ENCODE measurements around the gene ANO9. TPM values are rescaled to one million over a fixed set of nuclear protein-coding genes. Genes with fewer than 3 reads are reported as not detected.
"Not testable (repeated sequence)": the region's sequence is repeated elsewhere in the genome, so short reads cannot be mapped to it uniquely, and the experiment has no call there.

ANO9 gene
- total RNA-seq, 1 experiment from 2014 or later, result 0.83 TPM

DNA sequence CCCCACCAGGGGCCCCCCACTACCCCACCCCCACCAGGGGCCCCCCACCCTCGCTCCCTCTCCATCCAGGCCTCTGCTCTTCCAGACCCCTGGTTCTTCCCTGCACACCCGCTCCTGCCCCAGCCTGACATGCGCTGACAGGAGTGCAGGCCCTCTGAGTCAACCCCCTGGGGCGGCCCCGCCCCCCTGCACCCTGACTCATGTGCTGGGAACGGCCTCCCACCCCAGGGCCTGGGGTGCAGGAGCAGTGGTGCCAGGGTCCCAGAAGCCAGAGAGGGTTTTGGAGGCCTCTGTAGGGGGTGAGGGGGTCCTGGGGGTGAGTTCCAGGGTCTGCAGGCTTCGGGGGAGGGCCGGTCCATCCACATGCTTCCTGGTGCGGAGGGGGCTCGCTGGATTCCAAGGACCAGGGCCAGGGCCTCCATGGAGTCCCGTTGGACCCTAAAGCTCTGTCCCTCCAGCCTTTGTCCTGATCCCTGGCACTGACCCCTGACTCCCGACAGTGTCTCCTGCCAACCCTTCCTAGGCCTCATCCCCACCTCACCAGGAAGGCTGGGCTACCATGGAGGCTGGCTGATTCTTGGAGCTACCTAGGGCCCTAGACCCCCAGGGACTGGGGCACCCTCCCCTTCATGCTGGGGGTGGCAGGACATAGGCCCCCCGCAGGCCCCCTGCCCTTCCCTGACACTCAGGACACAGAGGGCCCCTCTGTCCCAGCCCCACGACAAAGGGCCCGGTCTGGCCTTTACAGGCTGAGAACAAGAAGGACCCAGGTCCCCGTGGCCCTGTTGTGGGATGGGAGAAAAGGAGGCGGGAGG is 48.4 kb downstream of the ANO9 start:
- H3K4me3 ChIP-seq (ENCODE audit: insufficient read depth, low read depth, low read length), result no peak overlapping the region
- no peaks in the 10 kb centered on the region for H3K27me3 ChIP-seq (ENCODE audit: control insufficient read depth, insufficient read depth, low read length)
- DNase-seq, result peak; percentile 68
- no peaks in the 10 kb centered on the region for H3K36me3 ChIP-seq (replicated peaks; ENCODE audit: control insufficient read depth, insufficient read depth, low read length)

DNA sequence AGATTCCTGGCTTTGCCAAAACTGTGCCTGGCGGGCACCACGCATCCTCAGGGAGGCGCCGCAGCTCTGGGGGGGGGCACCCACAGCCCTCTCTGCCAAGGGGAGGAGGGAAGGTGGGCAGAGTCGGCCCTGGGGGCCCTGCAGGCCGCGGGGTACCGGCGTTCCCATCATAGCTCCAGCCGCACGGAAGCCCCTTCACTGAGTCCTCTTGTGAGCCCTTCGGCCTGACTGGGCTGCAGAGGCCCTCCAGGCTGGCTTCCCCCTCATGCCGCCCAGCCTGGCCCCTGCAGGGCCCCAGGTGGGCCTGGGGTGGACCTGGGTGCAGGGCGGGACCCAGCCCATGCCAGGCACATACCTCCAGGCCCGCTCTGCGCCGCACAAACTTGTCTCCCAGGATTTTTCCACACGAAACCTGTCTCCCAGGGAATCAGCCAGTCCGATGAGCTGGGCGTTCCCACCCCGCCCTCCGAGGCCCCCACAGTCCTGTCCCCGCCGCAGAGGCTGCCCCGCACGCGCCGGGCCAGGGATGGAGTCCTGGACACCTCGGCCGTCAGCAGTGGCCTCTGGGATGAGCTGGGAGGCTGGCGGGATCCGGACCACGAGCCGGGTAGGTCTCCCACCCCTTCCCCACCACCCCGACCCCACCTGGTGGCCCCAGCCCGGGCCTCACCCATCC is 49.6 kb downstream of the ANO9 start:
- H3K4me3 ChIP-seq (ENCODE audit: insufficient read depth, low read depth, low read length), result no peak overlapping the region
- no peak for DNase-seq
- no peaks in the 10 kb centered on the region for H3K36me3 ChIP-seq (replicated peaks; ENCODE audit: control insufficient read depth, insufficient read depth, low read length)
- no peaks in the 10 kb centered on the region; the same call in 1 of the 2 replicates for H3K27me3 ChIP-seq (ENCODE audit: control insufficient read depth, insufficient read depth, low read length)

DNA sequence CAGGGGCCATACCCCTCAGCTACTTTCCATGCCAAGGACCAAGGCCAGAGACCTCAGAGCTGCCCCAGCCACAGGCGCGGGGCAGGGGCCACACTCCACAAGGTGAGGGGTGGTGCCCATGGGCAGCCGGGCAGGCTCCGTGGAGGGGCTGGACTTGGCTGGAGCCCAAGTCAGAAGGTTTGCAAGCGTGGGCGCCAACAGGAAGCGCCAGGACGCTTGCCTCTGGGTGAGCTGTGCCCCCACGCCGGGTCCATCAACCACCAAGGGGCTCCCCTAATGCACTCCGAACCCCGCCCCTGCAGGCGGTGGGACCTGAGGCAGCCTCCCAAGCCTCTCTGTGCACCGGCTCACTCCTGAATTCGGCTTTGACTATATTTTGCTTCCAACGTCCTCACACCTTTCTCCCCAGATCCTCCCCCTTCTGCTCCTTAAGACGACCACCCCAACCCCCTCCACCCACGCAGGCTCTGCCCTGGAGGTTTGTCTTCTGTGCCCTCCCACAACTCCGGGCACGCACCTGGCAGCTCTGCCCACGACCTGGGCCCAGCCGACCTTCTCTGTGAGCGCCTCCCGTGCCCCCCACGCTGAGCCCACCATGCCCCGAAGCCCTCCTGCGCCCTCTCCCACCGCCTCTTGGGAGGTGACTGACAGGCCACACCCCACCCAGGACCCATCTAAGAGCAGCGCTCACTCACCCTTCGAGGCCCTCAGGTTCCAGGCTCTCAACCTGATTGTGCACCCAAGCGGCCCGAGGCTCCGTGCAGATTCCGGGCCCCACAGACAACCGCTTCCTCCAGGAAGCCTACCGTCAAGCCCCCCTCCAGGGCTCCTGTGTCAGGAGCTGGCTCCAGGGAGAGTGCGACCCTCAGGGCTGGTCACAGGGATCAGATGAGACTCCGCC is 50.4 kb downstream of the ANO9 start:
- Histone ChIP-seq H3K4me3 (ENCODE audit: insufficient read depth, low read depth, low read length) (no peak overlapping the region), H3K36me3 (replicated peaks; ENCODE audit: control insufficient read depth, insufficient read depth, low read length) (no peaks in the 10 kb centered on the region), H3K27me3 (ENCODE audit: control insufficient read depth, insufficient read depth, low read length) (no peaks in the 10 kb centered on the region; the same call in 1 of the 2 replicates)
- no peak for DNase-seq

DNA sequence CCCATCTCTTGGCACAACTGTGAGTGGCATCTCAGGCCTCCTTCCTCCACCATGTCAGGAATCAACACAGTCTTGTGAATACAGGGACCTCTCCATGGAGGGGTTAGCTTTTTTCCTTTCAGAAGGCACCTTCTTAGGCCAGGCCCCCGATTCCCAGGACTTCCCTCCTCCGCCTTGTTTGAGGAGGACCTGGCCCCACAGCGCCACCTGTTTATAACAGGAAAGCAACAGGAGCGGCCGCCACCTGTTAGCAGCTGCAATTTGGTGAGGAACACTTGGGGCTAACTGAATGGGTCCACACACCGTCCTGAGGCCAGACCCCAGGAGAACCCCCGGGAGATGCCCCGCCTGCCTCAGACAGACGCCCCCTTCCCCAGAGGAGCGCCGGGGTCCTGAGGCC is 51.6 kb downstream of the ANO9 start:
- Histone ChIP-seq H3K4me3 (ENCODE audit: insufficient read depth, low read depth, low read length) (no peak overlapping the region), H3K27me3 (ENCODE audit: control insufficient read depth, insufficient read depth, low read length) (no peaks in the 10 kb centered on the region; the same call in 1 of the 2 replicates), H3K36me3 (replicated peaks; ENCODE audit: control insufficient read depth, insufficient read depth, low read length) (no peaks in the 10 kb centered on the region)
- peak; percentile 91 for DNase-seq

DNA sequence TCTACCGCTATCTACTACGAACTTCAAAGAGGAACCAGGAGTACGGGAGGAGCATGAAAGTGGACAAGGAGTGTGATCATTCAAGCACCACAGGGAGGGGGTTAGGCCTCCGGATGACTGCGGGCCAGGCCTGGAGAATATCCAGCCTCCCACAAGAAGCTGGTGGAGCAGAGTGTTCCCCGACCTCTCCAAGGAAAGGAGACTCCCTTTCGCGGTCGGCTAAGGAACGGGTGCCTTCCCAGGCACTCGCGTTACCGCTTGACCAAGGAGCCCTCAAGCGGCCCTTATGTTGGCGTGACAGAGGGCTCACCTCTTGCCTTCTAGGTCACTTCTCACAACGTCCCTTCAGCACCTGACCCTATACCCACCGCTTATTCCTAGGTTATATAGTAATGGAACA is 52.4 kb downstream of the ANO9 start:
- H3K4me3 ChIP-seq (ENCODE audit: insufficient read depth, low read depth, low read length); DNase-seq; H3K27me3 ChIP-seq (ENCODE audit: control insufficient read depth, insufficient read depth, low read length); H3K36me3 ChIP-seq (replicated peaks; ENCODE audit: control insufficient read depth, insufficient read depth, low read length): not testable (repeated sequence)

DNA sequence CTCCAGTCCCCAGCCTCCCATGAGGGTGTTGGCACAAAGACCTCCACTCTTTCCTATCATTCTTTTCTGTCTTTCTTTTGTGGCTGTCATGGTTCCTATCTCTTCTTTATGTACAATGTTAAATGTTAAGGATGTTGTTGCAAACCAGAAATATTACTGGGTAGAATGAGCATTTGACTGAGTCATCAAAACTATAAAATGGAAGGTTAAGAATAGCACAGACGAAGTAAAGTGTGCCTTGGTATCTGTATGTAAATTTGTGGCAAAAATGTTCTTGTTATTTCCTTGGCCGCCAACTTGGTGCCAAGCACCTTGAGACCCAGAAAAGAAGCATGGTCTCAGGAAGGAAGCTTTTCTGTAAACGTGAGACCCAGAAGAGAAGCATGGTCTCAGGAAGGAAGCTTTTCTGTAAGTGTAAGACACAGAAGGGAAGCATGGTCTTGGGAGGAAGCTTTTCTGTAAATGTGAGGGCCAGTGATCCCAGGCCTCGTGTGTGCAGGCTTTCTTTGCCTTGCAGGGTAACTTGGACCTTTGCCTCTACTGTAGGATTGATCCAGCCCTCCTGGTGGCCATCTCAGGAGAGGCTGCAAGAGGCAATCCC is 54.5 kb downstream of the ANO9 start:
- Histone ChIP-seq H3K36me3 (replicated peaks; ENCODE audit: control insufficient read depth, insufficient read depth, low read length) (no peaks in the 10 kb centered on the region), H3K4me3 (ENCODE audit: insufficient read depth, low read depth, low read length) (no peak overlapping the region), H3K27me3 (ENCODE audit: control insufficient read depth, insufficient read depth, low read length) (no peaks in the 10 kb centered on the region; the same call in 1 of the 2 replicates)
- DNase-seq, result no peak

DNA sequence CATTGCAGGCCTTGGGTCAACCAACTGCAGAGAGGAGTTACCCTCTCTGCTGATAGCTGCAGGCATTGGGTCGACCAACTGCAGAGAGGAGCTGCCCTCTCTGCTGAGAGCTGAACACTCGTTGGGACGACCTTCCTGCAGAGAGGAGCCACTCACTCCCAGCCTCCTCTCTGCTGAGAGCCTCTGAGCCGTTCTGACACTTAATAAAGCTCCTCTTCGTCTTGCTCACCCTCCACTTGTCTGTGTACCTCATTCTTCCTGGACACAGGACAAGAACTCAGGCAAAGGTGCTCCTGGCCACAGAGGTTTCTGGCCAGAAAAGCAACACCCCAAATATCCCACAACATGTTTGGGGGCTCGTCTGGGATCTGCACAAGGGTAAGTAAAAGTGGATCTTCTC is 55.3 kb downstream of the ANO9 start:
- no peaks in the 10 kb centered on the region for H3K36me3 ChIP-seq (replicated peaks; ENCODE audit: control insufficient read depth, insufficient read depth, low read length)
- no peak overlapping the region for H3K4me3 ChIP-seq (ENCODE audit: insufficient read depth, low read depth, low read length)
- DNase-seq, result no peak
- no peaks in the 10 kb centered on the region; the same call in 1 of the 2 replicates for H3K27me3 ChIP-seq (ENCODE audit: control insufficient read depth, insufficient read depth, low read length)

DNA sequence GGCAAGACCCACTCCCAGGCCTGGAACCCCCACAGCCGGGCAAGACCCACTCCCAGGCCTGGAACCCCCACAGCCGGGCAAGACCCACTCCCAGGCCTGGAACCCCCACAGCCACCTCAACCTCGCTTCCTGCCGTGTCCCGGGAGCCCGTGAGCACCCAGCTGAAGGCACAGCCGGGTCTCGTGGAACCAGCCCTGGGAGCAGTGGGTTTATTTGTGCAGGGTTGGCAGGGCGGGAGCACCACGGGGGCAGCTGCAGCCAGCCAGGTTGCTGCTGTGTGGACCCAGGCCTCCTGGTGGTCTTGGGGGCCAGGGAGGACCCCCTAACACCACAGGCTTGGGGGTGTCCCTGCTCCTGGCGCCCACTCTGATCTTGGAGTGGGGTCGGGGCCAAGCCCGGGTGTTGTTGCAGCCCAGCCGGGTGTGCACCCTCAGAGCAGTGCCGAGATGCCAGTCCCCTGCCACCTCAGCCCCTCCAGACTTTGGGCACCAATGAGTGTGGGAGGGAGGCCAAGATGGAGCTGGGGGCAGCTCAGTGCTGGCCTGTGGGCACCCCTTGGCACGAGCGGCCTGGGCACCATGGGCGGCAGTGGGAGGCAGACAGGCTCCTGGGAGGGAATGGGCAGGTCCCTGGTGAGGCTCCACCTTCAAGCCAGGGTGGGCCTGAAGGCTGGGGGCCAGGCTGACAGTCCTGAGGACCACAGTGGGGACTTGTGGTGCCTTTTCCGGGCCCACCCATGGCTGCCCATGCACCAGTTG is 56.0 kb downstream of the ANO9 start:
- Histone ChIP-seq H3K36me3 (replicated peaks; ENCODE audit: control insufficient read depth, insufficient read depth, low read length) (no peaks in the 10 kb centered on the region), H3K4me3 (ENCODE audit: insufficient read depth, low read depth, low read length) (no peak overlapping the region), H3K27me3 (ENCODE audit: control insufficient read depth, insufficient read depth, low read length) (no peaks in the 10 kb centered on the region; the same call in 1 of the 2 replicates)
- no peak for DNase-seq

DNA sequence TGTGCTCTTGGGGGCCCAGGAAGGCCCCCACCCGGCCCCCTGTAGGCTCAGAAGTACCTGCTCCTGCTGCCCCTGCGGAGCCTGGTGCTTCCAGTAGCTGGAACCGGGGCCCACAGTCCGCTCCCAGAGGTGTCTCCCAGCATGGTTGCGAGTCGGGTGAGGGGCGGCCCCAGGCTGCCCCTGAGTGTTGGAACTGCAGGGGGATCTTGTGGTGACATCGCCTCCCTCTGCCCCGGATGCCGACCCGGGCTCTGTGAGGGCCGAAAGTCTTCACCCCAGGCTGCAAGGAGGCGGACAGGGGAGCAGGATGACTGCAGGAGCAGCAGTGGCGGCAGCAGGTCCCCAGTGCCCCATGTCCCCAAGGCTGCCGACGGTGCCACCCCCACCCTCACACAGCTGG is 57.3 kb downstream of the ANO9 start:
- no peaks in the 10 kb centered on the region for H3K36me3 ChIP-seq (replicated peaks; ENCODE audit: control insufficient read depth, insufficient read depth, low read length)
- DNase-seq, result peak; percentile 75
- no peak overlapping the region for H3K4me3 ChIP-seq (ENCODE audit: insufficient read depth, low read depth, low read length)
- H3K27me3 ChIP-seq (ENCODE audit: control insufficient read depth, insufficient read depth, low read length), result no peaks in the 10 kb centered on the region; the same call in 1 of the 2 replicates

DNA sequence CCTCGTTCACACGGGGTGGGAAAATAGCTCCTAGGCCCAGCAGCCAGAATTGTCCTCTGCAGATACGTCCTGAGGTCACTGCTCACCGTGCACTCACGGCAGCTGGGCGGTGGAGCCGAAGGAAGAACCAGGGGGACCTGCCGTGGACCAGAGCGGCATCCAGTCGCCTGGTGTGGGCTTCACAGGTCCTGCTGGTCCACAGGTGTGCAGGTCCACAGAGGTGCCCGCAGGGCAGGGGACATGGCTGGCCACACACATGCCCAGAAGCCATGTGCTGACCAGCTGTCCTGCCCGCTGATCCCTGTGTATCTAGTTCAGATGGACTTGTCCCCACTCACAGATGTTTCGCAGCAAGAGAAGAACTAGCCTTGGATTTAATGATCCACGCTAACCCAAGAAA is 58.4 kb downstream of the ANO9 start:
- Histone ChIP-seq H3K36me3 (replicated peaks; ENCODE audit: control insufficient read depth, insufficient read depth, low read length) (no peaks in the 10 kb centered on the region; the same call in 1 of the 2 replicates), H3K4me3 (ENCODE audit: insufficient read depth, low read depth, low read length) (no peak overlapping the region), H3K27me3 (ENCODE audit: control insufficient read depth, insufficient read depth, low read length) (no peaks in the 10 kb centered on the region; the same call in 1 of the 2 replicates)
- no peak for DNase-seq

DNA sequence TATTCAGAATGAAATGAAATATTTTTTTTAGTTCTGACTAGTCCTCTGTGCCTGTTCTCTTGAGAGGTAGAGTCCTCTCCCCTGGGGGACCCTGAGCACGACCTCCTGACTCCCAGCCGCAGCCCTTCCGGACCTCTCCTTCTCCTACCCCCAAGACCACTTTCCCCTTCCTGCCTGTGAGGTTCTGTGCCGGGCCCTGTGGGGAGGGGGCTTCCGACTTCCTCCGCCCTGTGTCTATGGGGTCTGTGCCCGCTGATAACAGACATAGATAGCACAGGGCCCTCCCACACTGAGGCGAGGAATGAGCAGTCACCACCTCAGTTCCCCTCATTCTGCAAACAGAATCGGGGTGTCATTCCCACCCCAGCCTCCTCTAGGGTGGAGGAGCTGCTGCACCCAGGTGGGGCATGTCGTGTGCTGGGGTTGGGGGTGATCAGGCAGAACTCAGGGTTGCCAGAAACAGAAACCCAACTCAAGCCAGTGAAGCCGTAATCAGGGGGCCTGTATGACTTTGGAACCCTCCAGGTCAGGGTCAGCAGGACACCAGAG is 59.7 kb downstream of the ANO9 start:
- no peak for DNase-seq
- H3K36me3 ChIP-seq (replicated peaks; ENCODE audit: control insufficient read depth, insufficient read depth, low read length), result no peaks in the 10 kb centered on the region; the same call in 1 of the 2 replicates
- no peaks in the 10 kb centered on the region for H3K27me3 ChIP-seq (ENCODE audit: control insufficient read depth, insufficient read depth, low read length)
- no peak overlapping the region for H3K4me3 ChIP-seq (ENCODE audit: insufficient read depth, low read depth, low read length)

DNA sequence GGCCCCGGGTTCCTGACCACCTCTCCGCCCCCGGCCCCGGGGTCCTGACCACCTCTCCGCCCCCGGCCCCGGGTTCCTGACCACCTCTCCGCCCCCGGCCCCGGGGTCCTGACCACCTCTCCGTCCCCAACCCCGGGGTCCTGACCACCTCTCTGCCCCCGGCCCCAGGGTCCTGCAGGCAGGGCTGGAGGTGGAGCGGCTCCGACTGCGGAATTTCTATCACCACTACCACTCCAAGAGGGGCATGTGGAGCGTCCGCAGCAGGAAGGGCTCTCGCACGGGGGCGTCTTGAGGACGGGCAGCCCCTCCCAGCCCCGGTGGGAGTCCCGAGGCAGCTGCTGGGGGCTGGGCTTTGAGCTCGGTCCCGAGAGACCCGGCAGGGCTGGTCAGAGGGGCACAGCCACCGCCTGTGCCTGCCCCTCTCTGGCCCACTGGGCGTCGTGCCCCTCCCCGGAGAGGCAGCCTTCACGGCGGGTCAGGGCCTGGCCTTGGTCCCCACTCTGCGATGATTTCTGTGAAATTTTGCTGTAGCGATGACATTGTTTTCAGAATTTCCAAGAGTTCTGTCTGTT is 60.2 kb downstream of the ANO9 start:
- Histone ChIP-seq H3K4me3 (ENCODE audit: insufficient read depth, low read depth, low read length) (no peak overlapping the region), H3K27me3 (ENCODE audit: control insufficient read depth, insufficient read depth, low read length) (no peaks in the 10 kb centered on the region), H3K36me3 (replicated peaks; ENCODE audit: control insufficient read depth, insufficient read depth, low read length) (no peaks in the 10 kb centered on the region; the same call in 1 of the 2 replicates)
- DNase-seq, result peak; percentile 67

DNA sequence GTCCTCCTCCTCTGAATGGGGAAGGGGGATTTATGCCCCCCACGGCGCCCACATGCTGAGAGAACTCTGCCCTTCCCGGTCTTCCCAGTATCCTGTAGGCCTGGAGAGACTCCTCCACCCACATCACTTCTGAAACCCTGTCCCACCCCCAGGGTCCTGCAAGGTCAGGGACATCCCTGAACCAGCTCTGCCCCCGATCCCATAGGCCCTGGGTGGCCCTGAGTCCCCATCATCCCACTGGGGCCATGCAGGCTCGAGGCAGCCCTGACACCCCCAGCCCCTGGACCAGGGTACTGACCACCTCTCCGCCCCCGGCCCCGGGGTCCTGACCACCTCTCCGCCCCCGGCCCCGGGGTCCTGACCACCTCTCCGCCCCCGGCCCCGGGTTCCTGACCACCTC is 60.8 kb downstream of the ANO9 start:
- no peak for DNase-seq
- Histone ChIP-seq H3K4me3 (ENCODE audit: insufficient read depth, low read depth, low read length) (no peak overlapping the region), H3K36me3 (replicated peaks; ENCODE audit: control insufficient read depth, insufficient read depth, low read length) (no peaks in the 10 kb centered on the region; the same call in 1 of the 2 replicates), H3K27me3 (ENCODE audit: control insufficient read depth, insufficient read depth, low read length) (no peaks in the 10 kb centered on the region)
